Osteocyte (in vitro differentiated cells): Measurements from ENCODE around the gene DUSP22. TPM values are rescaled to one million over a fixed set of nuclear protein-coding genes. Genes with fewer than 3 reads are reported as not detected.

ENCODE experiments used
- DNase-seq: peaks from one replicate; pipeline ENCODE4 v3.0.0; 2021; ENCODE audit warnings: mixed read lengths; ENCODE audit not compliant: unreplicated experiment; ENCODE audit errors: extremely low spot score
- H3K27ac Mint-ChIP-seq: one replicate; pipeline ENCODE4 v1.8.0; 2021; ENCODE audit warnings: mild to moderate bottlenecking, mixed read lengths; ENCODE audit not compliant: unreplicated experiment
- H3K27me3 Mint-ChIP-seq: one replicate; pipeline ENCODE4 v1.8.0; 2021; ENCODE audit warnings: mixed read lengths; ENCODE audit not compliant: unreplicated experiment
- H3K36me3 Mint-ChIP-seq: one replicate; pipeline ENCODE4 v1.8.0; 2021; ENCODE audit warnings: mixed read lengths; ENCODE audit not compliant: unreplicated experiment
- H3K4me1 Mint-ChIP-seq: one replicate; pipeline ENCODE4 v1.8.0; 2021; ENCODE audit warnings: mixed read lengths; ENCODE audit not compliant: unreplicated experiment
- H3K4me3 Mint-ChIP-seq: one replicate; pipeline ENCODE4 v1.8.0; 2021; ENCODE audit warnings: mild to moderate bottlenecking, moderate library complexity, mixed read lengths; ENCODE audit not compliant: unreplicated experiment
- H3K9me3 Mint-ChIP-seq: one replicate; pipeline ENCODE4 v1.8.0; 2021; ENCODE audit warnings: mixed read lengths; ENCODE audit not compliant: unreplicated experiment
- total RNA-seq: library from RNA; stranded (reverse); gene quantifications from 2 replicates; pipeline ENCODE4 v1.2.1, GENCODE V29; 2021
- TF ChIP-seq, protein P1 (sequence below): fragments of 200-600 bp; sonication (generic); IDR thresholded peaks from 2 replicates; pipeline ENCODE4 v1.5.0; 2021; ENCODE audit warnings: antibody characterized with exemption, mild to moderate bottlenecking, moderate library complexity

The DUSP22 gene
- total RNA-seq, 1 donor from 2014 or later = 27.4 TPM

DNA sequence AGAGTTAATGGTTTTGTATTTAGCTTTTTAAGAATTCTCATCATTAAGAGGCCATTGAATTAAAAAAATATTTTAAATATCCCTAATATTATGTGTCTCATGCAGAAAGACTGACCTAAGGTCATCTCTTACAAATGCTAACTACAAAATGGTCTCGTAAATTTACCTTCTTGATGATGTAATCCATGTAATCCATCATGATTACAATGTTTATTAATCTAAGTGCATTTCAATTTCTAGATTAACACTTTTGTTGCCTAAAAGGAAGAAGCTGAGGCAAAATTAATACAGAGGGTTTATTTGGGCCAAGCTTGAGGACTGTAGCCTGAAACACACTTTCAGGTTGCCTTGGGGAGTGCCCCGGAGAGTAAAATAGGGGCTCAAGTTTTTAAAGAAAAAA, 18.4 kb downstream of the DUSP22 start:
- no peak overlapping the region for H3K27ac Mint-ChIP-seq
- TF ChIP-seq, protein P1, sequence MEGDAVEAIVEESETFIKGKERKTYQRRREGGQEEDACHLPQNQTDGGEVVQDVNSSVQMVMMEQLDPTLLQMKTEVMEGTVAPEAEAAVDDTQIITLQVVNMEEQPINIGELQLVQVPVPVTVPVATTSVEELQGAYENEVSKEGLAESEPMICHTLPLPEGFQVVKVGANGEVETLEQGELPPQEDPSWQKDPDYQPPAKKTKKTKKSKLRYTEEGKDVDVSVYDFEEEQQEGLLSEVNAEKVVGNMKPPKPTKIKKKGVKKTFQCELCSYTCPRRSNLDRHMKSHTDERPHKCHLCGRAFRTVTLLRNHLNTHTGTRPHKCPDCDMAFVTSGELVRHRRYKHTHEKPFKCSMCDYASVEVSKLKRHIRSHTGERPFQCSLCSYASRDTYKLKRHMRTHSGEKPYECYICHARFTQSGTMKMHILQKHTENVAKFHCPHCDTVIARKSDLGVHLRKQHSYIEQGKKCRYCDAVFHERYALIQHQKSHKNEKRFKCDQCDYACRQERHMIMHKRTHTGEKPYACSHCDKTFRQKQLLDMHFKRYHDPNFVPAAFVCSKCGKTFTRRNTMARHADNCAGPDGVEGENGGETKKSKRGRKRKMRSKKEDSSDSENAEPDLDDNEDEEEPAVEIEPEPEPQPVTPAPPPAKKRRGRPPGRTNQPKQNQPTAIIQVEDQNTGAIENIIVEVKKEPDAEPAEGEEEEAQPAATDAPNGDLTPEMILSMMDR = no peak
- H3K4me1 Mint-ChIP-seq = no peaks in the 10 kb centered on the region
- H3K4me3 Mint-ChIP-seq = no peak overlapping the region
- H3K27me3 Mint-ChIP-seq = no peaks in the 10 kb centered on the region
- H3K9me3 Mint-ChIP-seq = peaks cover 13% of the 10 kb centered on the region
- no peak for DNase-seq
- H3K36me3 Mint-ChIP-seq = peaks cover 3% of the 10 kb centered on the region

DNA sequence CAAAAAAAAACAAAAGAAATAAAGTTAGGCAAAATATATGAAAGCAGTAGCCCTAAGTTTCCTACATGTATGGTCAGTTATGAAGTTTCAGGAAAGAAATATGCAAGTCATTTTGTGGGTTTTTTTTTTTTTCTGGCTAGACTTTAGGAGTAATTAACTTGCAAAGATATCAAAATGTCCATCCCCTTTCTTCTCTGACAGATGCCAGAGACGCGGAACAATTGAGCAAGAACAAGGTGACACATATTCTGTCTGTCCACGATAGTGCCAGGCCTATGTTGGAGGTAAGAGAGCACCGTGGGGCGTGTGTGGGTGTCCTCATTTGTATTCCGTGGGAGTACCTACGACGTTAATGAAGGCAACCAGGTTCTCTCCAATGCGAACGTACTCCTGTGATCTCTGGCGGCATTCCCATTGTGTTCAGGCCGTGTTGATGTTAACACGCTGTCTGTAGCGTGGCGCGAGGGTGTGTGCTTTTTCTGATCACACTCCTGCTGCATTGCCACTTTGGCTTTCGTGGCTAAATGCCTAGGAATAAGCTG, 19.5 kb downstream of the DUSP22 start:
- DNase-seq = no peak
- H3K27me3 Mint-ChIP-seq = no peaks in the 10 kb centered on the region
- no peak overlapping the region for H3K27ac Mint-ChIP-seq
- H3K36me3 Mint-ChIP-seq = peaks cover 4% of the 10 kb centered on the region
- H3K9me3 Mint-ChIP-seq = peaks cover 14% of the 10 kb centered on the region
- no peak overlapping the region for H3K4me3 Mint-ChIP-seq
- no peaks in the 10 kb centered on the region for H3K4me1 Mint-ChIP-seq
- TF ChIP-seq, protein P1 = no peak

DNA sequence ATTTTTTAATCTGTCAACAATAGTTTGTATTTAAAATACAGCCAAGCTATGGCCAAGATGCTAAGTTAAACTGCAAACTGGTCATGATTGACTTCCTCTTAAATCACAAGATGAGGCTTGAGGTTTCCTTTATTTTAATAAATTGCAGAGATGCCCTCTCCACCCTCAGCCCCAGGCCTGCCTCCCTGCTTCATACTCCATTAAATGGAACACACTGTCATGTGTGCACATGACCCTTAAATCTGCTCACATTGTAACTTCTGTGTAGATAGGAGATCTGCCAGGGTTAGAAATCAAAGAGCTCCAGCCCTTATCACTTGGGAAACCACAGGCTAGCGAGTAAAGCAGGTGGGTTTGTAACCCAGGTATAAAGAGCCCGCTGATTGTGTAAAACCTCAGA, 20.8 kb downstream of the DUSP22 start:
- H3K36me3 Mint-ChIP-seq = peaks cover 3% of the 10 kb centered on the region
- H3K4me1 Mint-ChIP-seq = no peaks in the 10 kb centered on the region
- DNase-seq = no peak
- H3K4me3 Mint-ChIP-seq = no peak overlapping the region
- H3K27ac Mint-ChIP-seq = no peak overlapping the region
- TF ChIP-seq, protein P1 = no peak
- H3K9me3 Mint-ChIP-seq = peaks cover 14% of the 10 kb centered on the region
- H3K27me3 Mint-ChIP-seq = no peaks in the 10 kb centered on the region

DNA sequence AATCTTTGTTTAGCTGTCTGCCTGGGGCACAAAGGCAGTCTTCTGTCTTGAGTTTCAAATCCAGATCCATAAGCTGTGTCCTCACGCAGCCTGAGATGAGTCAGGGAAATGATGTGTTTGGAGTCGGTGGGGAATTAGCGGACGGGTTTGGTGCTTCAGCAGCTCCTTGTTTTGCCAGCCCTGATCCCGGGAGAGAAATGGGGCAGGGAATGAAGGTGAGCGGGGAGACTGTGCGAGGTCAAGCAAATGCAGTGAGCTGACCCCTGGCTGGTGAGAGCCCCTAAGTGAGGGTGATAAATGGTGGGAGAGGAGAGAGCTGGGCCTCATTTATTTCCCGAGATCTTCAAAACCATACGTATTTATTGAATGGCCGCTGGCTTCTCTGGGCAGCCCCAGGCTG, 21.6 kb downstream of the DUSP22 start:
- TF ChIP-seq, protein P1 = no peak
- Mint-ChIP-seq H3K9me3 (peaks cover 14% of the 10 kb centered on the region), H3K4me1 (no peaks in the 10 kb centered on the region), H3K27ac (no peak overlapping the region), H3K4me3 (no peak overlapping the region), H3K36me3 (peaks cover 3% of the 10 kb centered on the region), H3K27me3 (no peaks in the 10 kb centered on the region)
- no peak for DNase-seq

DNA sequence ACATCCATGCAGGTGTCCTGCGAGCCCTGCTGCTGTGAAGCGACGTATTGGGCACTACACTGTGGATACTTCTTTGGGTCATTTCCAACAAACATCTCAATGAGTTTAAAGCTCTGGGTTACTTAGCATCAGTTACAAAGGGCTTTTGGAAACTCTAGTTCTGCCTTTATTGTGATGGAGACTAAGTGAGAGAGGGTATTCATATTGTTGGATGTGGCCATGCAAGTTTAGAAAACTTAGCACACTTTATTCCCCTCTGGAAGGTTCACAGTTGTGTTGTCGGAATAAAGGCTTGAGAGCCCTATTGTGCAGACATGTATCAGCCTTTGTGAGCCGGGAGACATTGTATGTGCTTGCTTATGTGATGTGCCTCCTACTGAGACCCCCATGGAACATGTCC, 22.1 kb downstream of the DUSP22 start:
- H3K36me3 Mint-ChIP-seq = peaks cover 3% of the 10 kb centered on the region
- H3K27ac Mint-ChIP-seq = no peak overlapping the region
- H3K27me3 Mint-ChIP-seq = no peaks in the 10 kb centered on the region
- H3K4me1 Mint-ChIP-seq = no peaks in the 10 kb centered on the region
- H3K4me3 Mint-ChIP-seq = no peak overlapping the region
- TF ChIP-seq, protein P1 = no peak
- peaks cover 14% of the 10 kb centered on the region for H3K9me3 Mint-ChIP-seq
- DNase-seq = no peak
